Superior temporal gyrus (tissue), 1 donor: ENCODE measurements around the gene AFP.
A peak's percentile ranks its signal among the peaks of the same experiment; 100 is the strongest.

Experiments used
- DNase-seq: peaks from one replicate; pipeline ENCODE4 v3.0.0-alpha.2; 2016; ENCODE audit errors: extremely low spot score

AFP gene

DNA sequence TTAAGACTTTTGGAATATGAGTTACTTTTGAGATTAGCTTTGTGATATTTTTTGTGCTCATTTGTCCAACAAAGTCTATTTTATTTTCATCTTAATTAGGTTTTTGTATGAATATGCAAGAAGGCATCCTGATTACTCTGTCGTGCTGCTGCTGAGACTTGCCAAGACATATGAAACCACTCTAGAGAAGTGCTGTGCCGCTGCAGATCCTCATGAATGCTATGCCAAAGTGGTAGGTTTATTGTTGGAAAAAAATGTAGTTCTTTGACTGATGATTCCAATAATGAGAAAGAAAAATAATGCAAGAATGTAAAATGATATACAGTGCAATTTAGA lies 21.1 kb upstream of the AFP start:
- no peak for DNase-seq

DNA sequence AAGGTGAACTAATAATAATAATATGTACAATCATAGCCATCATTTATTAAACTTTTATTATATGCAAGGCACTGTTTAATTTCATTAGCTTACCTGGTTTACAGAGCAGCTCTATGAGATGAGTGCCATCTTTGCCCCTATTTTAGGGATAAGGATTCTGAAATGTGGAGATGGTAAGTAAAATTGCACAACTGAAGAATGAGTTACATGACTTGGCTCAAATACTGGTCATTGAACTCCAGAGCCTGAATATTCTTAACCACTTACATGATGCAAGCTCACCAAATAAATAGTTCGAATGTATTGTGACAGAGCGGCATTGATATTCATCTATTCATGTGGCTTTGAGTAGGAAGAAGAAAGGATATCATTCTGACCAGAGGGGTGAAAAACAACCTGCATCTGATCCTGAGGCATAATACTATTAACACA lies 20.2 kb upstream of the AFP start:
- no peak for DNase-seq

DNA sequence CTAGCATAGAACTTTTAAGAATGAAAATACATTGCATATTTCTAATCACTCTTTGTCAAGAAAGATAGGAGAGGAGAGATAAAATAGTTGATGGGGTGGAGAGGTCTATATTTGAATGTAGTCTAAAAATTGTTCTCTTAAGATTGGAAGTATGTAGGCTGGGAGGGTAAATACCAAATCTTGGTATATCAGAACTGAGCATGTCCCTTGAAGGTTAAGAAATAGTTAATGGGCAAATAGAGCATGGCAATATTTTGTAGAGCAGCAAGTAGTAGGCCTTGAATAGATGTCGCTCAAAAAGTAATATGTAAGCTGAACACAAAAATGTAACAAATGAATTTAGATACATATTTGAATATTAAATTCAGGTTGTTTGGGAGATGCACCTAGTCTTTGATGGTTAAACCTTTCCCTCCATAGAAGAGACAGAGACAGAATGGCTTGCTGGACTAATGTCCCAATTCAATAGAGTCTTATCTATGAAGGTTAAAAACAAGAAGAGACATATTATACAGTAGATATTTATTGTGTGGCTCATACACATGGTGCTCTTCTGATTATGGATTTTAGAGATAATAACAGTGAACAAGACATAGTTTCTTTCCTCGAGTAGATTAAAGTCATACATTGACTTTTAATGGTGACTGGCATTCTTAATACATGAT lies 19.5 kb upstream of the AFP start:
- DNase-seq, result no peak

DNA sequence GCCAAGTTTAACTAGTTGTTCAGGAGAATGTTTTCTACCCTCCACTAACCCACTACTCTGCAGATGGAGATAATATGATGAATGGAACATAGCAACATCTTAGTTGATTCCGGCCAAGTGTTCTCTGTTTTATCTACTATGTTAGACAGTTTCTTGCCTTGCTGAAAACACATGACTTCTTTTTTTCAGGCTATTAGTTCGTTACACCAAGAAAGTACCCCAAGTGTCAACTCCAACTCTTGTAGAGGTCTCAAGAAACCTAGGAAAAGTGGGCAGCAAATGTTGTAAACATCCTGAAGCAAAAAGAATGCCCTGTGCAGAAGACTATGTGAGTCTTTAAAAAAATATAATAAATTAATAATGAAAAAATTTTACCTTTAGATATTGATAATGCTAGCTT lies 18.7 kb upstream of the AFP start:
- DNase-seq, result no peak

DNA sequence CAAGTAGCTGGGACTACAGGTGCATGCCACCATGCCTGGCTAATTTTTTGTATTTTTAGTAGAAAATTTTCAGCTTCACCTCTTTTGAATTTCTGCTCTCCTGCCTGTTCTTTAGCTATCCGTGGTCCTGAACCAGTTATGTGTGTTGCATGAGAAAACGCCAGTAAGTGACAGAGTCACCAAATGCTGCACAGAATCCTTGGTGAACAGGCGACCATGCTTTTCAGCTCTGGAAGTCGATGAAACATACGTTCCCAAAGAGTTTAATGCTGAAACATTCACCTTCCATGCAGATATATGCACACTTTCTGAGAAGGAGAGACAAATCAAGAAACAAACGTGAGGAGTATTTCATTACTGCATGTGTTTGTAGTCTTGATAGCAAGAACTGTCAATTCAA lies 18.0 kb upstream of the AFP start:
- DNase-seq, result no peak

DNA sequence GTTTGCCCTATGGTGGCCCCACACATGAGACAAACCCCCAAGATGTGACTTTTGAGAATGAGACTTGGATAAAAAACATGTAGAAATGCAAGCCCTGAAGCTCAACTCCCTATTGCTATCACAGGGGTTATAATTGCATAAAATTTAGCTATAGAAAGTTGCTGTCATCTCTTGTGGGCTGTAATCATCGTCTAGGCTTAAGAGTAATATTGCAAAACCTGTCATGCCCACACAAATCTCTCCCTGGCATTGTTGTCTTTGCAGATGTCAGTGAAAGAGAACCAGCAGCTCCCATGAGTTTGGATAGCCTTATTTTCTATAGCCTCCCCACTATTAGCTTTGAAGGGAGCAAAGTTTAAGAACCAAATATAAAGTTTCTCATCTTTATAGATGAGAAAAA lies 17.3 kb upstream of the AFP start:
- DNase-seq, result no peak

DNA sequence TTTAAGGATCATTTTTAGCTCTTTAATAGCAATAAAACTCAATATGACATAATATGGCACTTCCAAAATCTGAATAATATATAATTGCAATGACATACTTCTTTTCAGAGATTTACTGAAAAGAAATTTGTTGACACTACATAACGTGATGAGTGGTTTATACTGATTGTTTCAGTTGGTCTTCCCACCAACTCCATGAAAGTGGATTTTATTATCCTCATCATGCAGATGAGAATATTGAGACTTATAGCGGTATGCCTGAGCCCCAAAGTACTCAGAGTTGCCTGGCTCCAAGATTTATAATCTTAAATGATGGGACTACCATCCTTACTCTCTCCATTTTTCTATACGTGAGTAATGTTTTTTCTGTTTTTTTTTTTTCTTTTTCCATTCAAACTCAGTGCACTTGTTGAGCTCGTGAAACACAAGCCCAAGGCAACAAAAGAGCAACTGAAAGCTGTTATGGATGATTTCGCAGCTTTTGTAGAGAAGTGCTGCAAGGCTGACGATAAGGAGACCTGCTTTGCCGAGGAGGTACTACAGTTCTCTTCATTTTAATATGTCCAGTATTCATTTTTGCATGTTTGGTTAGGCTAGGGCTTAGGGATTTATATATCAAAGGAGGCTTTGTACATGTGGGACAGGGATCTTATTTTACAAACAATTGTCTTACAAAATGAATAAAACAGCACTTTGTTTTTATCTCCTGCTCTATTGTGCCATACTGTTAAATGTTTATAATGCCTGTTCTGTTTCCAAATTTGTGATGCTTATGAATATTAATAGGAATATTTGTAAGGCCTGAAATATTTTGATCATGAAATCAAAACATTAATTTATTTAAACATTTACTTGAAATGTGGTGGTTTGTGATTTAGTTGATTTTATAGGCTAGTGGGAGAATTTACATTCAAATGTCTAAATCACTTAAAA lies 16.6 kb upstream of the AFP start:
- peak; percentile 37 for DNase-seq

DNA sequence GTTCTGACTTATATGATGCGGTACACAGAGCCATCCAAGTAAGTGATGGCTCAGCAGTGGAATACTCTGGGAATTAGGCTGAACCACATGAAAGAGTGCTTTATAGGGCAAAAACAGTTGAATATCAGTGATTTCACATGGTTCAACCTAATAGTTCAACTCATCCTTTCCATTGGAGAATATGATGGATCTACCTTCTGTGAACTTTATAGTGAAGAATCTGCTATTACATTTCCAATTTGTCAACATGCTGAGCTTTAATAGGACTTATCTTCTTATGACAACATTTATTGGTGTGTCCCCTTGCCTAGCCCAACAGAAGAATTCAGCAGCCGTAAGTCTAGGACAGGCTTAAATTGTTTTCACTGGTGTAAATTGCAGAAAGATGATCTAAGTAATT lies 15.4 kb upstream of the AFP start:
- no peak for DNase-seq

DNA sequence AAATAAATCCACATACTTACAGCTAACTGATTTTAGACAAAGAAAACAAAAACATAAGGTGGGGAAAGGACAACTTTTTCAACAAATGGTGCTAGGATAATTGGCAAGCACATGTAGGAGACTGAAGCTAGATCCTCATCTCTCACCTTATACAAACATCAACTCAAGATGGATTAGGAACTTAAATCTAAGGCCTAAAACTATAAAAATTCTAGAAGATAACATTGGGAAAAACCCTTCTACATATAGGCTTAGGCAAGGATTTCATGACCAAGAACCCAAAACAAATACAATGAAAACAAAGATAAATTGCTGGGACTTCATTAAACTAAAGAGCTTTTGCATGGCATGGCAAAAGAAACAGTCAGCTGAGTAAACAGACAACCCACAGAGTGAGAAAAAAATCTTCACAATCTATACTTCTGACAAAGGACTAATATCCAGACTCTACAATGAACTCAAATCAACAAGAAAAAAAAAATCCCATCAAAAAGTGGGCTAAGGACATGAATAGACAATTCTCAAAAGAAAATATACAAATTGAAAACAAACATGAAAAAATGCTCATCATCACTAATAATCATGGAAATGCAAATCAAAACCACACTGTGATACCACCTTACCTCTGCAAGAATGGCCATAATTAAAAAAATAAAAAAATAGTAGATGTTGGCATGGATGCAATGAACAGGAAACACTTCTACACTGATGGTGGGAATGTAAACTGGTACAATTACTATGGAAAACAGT lies 14.1 kb upstream of the AFP start:
- no peak for DNase-seq

DNA sequence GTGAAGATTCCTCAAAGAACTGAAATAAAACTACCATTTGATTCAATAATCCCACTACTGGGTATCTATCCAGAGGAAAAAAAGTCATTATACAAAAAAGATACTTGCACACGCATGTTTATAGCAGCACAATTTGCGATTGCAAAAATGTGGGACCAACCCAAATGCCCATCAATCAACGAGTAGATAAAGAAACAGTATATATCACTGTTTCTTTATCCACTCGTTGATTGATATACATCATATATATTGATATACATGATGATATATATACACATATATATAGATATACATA lies 13.6 kb upstream of the AFP start:
- no peak for DNase-seq

DNA sequence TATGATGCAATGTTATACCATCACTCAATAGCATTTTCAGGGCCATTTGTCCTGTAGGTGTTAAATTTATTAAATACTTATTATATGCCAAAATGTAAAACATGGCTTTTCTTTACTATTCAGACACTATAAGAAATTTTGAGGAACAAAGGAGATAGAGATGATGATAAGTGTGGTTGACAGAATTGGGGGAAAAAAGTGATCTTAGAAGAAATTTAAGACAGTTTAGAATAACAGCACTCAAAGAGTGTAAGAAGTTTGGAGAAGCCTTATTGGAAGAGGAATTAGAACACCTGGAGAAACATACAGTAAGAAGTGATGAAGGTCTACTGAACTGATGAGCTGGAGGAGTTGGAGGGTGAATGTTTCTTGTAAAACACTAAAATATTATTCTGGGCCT lies 12.8 kb upstream of the AFP start:
- no peak for DNase-seq

DNA sequence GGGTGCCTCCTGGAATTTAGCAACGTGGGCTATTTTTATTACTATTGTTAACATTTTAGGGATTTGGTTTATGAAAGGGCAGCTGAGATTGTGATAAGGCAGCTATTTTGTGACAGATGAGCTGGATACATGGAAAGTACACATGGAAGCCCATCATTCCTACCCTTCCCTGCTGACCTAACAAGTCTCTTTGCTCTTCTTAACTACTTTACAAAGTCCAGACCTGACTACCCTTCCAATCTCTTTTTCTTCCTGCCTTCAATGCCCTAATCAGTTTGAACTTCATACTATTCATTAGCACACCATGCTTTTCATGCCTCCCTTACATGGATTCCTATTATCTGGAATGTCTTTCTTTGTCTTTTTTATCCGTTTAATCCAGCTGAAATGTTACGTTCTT lies 9.4 kb upstream of the AFP start:
- no peak for DNase-seq

DNA sequence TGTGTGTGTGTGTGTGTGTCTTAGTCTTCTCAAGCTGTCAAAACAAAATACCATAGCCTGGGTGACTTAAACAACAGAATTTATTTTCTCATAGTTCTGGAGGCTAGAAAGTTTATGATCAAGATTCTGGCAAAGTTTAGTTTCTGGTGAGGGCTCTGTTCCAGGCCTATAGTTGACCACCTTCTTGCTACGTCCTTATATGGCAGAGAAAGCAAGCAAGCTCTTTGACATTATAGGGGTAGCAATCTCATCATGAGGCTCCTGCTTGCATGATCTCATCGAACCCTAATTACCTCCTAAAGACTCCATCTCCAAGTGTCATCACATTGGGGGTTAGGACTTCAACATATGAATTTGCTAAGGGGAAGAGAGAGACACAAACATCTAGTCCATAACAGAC lies 6.9 kb upstream of the AFP start:
- DNase-seq, result no peak

DNA sequence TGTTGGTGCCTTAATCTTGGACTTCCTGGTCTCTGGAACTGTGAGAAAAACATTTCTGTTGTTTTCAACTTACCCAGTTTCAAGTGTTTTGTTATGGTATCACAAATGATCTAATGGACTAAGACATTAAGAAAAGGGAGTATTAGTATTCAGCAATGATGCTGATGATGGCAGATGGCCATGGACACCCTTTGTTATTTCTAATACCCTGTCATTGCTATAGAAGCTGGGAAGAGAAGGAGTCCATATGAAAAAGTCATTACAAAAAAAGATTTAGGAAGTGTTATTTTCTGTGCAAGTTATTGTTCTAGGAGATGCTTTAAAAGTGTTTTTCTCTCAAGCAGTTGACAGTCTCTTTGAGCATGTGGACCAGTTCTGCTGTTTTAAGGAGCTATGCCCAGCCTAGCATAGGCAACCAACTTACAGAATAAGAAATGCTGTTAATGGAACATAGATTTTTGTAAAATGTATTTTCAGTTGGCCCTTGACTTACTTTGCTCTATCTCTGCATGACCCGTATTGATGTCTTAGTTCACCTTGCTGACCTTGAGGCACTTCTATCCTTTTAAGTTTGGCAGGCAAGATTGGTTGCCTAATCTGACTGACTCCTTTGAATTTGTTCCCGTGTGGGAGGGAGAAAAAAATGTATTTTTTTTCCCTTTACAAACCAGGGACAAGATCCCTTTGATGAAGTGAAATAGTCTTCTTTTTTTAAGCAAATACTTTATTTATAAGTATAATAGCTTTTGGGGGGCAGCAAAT lies 6.0 kb upstream of the AFP start:
- DNase-seq, result no peak

DNA sequence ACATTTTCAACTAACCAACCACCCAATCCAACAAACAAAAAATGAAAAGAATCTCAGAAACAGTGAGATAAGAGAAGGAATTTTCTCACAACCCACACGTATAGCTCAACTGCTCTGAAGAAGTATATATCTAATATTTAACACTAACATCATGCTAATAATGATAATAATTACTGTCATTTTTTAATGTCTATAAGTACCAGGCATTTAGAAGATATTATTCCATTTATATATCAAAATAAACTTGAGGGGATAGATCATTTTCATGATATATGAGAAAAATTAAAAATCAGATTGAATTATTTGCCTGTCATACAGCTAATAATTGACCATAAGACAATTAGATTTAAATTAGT lies 4.2 kb upstream of the AFP start:
- no peak for DNase-seq

DNA sequence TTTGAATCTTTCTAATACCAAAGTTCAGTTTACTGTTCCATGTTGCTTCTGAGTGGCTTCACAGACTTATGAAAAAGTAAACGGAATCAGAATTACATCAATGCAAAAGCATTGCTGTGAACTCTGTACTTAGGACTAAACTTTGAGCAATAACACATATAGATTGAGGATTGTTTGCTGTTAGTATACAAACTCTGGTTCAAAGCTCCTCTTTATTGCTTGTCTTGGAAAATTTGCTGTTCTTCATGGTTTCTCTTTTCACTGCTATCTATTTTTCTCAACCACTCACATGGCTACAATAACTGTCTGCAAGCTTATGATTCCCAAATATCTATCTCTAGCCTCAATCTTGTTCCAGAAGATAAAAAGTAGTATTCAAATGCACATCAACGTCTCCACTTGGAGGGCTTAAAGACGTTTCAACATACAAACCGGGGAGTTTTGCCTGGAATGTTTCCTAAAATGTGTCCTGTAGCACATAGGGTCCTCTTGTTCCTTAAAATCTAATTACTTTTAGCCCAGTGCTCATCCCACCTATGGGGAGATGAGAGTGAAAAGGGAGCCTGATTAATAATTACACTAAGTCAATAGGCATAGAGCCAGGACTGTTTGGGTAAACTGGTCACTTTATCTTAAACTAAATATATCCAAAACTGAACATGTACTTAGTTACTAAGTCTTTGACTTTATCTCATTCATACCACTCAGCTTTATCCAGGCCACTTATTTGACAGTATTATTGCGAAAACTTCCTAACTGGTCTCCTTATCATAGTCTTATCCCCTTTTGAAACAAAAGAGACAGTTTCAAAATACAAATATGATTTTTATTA lies 3.6 kb upstream of the AFP start:
- no peak for DNase-seq

DNA sequence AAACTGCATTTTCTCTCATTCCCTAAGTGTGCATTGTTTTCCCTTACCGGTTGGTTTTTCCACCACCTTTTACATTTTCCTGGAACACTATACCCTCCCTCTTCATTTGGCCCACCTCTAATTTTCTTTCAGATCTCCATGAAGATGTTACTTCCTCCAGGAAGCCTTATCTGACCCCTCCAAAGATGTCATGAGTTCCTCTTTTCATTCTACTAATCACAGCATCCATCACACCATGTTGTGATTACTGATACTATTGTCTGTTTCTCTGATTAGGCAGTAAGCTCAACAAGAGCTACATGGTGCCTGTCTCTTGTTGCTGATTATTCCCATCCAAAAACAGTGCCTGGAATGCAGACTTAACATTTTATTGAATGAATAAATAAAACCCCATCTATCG lies 2.9 kb upstream of the AFP start:
- no peak for DNase-seq

DNA sequence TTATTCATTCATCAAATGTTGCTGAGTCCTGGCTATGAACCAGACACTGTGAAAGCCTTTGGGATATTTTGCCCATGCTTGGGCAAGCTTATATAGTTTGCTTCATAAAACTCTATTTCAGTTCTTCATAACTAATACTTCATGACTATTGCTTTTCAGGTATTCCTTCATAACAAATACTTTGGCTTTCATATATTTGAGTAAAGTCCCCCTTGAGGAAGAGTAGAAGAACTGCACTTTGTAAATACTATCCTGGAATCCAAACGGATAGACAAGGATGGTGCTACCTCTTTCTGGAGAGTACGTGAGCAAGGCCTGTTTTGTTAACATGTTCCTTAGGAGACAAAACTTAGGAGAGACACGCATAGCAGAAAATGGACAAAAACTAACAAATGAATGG lies 1.7 kb upstream of the AFP start:
- DNase-seq, result no peak

DNA sequence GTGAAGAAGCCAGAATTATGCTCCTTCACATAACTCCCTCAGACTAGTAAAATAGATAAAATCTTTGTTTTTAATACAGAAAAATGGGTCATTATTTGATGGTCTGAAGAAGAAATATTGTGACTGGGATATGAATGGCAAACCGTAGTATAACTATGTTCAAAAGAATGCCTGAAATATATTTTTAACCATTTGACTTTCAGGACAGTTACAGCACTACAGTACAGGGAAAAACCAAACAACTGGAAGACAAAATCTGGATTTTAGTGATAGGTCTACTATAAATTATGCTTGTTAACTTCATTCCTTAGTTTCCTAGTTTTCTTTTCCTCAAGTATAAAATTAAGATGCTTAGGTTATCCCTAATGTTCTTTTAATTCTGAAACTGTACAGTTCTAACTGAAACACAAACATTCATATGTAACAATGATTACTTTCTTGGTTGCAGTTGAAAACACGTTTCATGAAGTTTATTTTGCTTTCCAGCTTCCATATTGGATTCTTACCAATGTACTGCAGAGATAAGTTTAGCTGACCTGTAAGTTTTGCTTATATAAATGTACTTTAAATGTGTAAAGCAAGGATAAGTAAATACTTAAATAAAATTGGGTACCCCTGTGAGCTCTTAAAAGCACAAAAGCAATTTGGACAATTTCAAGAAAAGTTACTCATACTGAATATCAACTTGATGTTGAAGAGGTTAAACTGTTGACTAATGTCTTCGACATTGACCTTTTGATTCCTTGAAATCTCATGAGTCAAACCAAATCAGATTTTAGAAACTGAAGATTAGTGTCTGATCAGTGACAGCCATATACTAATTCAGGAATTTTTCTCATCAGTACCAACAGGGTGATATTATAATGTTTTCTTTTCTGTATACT lies 895 bp downstream of the AFP start:
- DNase-seq, result no peak

DNA sequence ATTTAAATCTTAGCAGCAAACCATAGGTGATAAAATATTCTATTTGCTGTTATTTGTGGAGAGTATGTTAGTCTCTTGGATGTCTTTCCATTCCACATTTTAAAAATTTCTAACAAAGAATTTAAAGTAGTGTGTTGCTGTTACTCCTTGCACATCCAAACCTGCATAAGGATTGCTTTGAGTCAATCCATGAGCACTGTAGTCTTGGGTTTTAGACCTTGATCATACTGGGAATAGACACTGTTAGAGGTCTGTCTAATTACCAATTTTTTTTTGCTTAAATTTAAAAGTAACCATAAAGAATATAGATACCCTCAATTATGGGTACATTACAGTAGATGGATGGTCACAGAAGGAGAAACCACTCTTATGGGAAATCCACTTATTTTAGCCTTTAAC lies 1.5 kb downstream of the AFP start:
- no peak for DNase-seq
